T47D (cell line): ENCODE measurements around the gene ATRNL1.
"Not testable (repeated sequence)": the region's sequence is repeated elsewhere in the genome, so short reads cannot be mapped to it uniquely, and the experiment has no call there.

ENCODE experiments used
- DNase-seq, 2 experiments: peaks; one replicate each; pipeline versions ENCODE4 v3.0.0 to v3.0.0-alpha.2; 2011 to 2012; ENCODE audit warnings: low read depth in 1 of 2, low spot score in 1 of 2
- JUND ChIP-seq: IDR thresholded peaks from 2 replicates; pipeline ENCODE4 v1.6.1; 2012; ENCODE audit warnings: low read depth
- in situ Hi-C: cut with HindIII; loops from 2 replicates; pipeline ENCODE4 v1.10.0; 2016; ENCODE audit warnings: low sequenced_read_pairs, low pct_unique_long_range_greater_than_20kb

Gene ATRNL1

DNA sequence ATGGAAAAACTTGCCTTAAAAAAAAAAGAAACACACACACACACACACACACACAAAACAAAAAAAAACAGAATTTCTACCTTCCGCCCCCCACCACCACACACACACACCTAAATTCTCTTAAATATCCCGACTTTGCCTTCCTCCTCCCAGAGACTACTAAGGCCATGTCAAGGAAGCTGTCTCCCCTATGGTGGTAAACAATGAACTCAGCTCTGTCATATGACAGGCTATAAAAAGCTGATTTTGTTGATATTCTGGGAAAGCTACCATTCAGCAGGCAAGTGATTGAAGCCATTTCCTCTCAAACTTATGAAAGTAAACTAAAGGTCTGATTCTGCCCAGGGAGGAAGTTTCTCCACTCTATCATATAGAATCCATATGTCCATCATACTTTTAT, 708.8 kb downstream of the ATRNL1 start:
- in situ Hi-C loops = no loop called here
- DNase-seq = no peak
- no peak for TF ChIP-seq JUND

DNA sequence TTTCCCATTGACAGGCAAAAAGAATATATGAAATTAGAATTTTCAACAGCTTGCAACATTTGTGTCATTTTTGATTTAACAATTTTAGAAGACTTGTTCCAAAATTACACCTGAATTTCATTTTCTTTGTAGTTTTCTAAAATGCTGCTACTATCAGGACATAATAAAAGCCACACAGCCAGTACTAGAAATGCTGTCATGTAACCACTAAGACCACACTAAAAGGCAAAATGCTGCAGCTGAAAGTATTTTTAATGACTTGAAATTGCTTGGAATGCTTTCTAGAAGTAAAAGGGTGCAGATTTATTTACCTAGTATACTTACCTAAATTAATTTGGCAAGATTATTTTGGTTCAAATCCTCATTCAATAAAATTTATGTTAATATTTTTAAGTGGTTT, 709.7 kb downstream of the ATRNL1 start:
- no peak for TF ChIP-seq JUND
- DNase-seq = no peak
- in situ Hi-C loops = no loop called here

DNA sequence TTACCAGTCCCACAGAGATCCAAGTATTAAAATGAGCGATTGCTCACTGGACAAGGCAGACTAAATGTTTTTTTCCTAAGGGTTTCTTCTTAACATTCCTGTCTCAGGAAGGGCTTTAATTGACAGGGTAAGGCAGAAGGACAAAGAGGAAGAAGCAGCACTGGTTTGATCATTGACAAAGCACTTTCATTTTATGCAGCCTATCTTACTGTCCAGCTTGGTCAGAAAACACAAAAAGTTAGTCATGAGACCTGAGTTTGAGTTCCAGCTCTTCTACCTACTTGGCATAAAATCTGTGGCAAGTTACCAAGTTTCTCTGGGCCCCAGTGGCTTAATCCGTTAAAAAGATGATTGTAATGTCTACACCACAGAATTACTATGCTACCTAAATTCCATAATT, 721.4 kb downstream of the ATRNL1 start:
- no peak for TF ChIP-seq JUND
- in situ Hi-C loops = no loop called here
- DNase-seq = no peak

DNA sequence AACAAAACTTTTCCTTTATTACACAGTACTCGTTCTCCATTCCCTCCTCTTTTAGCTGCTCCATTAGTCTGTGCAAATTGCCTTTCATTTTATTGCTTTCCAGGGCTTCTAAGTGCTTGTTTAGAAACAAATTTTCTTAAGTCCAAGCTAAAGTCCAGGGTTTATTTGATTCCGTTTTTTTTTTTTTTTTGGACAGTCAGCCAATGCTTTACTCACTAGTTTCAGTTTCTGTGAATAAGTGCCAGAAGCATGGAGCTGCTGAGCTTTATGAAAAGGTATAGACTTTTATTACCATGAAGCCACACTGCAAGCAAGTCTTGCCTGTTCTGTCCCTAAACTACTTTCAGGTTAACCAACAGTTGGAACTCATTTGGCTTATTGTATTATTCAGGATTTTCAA, 724.8 kb downstream of the ATRNL1 start:
- DNase-seq = no peak
- in situ Hi-C loops = no loop called here
- TF ChIP-seq JUND = no peak

DNA sequence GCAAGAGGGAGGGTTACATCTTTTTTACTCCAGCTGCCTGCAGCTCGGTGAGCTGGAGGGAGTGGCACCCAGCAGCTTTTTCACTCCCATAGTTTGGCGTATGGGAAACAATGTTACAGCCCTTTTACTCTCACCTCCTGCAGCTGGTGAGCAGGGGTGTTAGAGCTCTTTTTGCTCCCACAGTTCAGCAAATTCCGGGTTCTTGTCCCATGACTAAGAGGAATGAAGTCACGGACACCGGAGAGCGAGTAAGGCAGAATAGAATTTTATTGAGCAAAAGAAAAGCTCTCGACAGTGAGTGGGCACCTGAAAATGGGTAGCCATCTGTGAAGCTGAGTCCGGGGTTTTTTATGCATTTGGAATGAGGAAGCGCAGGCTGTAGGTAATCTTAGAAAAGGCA, 733.2 kb downstream of the ATRNL1 start:
- DNase-seq = no peak
- in situ Hi-C loops = no loop called here
- no peak for TF ChIP-seq JUND

DNA sequence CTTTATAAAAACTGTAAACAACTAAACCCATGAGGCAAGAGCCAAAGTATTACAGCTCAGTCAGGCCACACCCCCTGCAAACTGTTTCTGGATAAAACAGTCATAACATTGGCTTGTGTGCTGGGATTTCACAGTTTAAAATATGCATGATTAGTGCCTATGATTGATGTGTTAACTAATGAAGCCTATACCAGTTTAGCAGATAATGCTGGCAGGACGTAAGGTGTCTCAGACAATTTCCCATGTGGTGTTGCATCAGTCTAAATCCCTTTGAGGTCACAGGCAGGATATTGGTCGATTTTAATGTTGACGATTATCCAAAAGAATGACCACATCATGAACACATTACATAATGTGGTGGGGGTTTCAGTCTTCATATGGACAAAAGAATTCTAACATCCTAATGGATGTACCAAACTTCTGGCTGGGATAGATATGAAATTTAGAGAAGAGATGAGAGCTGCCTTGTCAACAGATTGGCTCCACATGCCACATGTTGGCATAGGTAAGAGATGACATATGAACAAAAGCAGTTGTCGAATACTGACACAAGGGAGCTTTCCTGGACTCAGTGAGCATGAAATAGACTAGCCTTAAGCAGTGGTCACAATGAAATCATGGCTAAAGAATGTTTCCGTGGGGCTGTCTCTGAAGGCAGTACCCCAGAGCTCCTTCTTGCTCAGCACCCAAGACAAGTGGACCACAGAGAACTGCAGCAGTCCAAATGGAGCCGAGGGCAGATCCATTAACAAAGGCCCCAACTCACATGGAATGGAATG, 734.3 kb downstream of the ATRNL1 start:
- TF ChIP-seq JUND = no peak
- no peak for DNase-seq
- in situ Hi-C loops = no loop called here

DNA sequence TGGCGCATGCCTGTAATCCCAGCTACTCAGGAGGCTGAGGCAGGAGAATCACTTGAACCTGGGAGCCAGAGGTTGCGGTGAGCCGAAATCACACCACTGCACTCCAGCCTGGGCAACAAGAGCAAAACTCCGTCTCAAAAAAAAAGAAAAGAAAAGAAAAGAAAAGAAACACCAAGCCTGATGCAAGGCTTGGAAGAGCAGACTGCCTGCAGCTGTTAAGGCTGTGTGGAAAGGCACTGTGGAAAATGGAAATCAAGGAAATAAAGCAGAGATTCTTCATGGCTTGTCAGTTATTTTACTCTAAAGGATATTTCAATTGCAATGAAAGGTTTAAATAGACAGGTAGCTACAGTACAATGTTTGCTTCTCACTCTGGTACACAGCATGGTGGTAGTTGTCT, 735.0 kb downstream of the ATRNL1 start:
- DNase-seq, in situ Hi-C loops: not testable (repeated sequence)

DNA sequence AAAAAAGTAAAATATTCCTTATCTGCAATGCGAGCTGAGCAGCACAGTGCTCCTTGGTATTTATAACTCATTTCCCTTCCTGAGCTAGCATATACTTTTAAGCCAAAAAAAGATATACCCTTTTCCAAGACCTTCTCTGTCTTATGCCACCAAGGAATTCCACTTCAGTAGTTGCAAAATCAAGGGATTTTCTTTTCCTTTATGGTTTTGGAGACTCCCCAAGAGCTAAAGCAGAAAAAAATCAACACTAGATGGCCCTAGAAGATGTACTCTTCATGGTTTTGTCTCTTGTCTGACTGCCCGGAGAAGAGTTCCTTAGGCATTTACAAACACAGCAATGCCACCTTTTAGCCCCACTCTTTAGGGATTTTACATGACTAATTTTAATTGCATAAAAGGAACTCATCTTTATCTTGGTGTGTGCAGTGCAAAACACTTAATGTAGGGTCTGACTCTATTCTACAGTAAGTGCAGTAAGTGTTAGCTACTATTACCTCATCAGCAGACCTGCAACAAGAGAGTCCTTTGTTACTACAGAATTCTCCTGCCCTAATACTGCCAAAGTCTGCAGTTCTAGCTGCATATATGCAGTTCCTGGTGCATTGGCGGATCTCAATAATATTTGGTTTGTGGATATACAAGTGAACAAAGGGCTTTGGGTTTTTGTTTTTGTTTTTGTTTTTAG, 736.5 kb downstream of the ATRNL1 start:
- peak in 1 of 2 experiments; percentile 8 for DNase-seq
- TF ChIP-seq JUND = no peak
- in situ Hi-C loops = no loop called here

DNA sequence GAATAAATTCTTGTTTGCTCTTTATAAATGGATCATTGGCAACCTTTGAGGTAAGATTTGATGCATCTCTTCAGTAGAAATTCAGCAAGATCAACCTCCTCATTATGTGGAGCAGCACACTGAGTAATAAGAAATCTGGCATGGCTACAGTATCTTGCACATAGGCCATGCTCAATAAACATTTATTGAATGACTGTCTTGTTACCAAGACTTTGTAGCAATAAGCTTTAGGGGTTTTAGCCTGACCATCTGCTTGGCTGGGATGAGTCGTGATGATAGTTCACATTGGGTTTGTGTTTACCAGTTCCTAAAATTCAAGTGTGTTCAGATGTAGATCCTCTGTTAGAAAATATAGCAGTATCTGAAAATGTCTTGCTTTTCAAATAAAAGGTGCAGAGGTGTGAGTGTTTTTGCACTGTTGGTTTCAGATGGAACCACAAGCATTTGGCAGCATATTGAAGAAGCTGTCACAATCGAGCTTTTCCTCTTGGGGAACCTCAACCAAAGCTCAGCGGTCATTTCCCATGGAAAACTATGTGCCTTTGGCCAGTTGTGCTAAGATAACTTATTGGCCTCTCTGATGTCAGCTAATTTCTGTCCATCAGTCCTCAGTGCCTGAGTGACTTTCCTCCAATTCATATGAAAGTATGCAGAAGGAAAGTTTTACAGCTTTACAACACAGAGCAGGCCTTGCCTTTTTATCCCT, 737.3 kb downstream of the ATRNL1 start:
- no peak for TF ChIP-seq JUND
- no peak for DNase-seq
- in situ Hi-C loops = no loop called here

DNA sequence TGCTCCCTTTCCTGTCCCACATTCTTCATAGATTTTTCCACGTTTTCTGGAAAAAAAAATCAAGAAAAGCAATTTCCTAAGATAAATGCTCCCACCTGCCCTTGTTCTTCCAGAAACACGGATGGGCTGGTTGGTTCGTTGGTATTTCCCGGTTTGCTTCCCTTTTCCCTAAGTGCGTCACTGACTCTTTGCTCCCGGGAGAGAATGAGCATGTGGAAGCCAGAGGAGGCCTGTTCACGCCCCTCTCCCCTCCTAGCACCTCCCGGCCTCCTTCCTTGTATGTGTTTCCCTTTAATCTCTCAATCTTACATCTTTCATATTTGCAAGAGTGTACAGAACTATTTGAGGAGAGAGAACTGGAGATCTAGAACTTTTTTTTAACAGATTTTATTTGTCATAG, 737.9 kb downstream of the ATRNL1 start:
- in situ Hi-C loops = no loop called here

DNA sequence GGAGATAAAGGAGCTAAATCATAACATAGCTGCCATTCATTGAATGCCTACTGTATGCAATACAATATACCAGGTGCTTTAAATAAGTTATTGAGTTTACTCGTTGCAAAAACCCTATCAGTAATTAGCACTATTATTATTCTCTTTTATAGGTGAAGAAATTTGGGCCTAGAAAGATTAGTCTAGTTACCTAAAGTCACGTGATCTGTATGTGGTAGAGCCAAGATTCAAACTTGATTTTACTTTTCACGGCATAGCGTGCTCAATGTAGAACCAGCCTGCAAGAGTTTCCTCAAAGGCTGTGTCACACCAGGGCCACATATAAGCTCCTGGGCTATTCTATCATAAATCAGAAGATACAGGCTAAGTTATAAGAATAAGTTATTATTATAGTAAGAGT, 740.0 kb downstream of the ATRNL1 start:
- in situ Hi-C loops = no loop called here
- DNase-seq = no peak

More for the DNA sequence above, 737.9 kb downstream of the ATRNL1 start:
- TF ChIP-seq JUND = no peak
- no peak for DNase-seq

DNA sequence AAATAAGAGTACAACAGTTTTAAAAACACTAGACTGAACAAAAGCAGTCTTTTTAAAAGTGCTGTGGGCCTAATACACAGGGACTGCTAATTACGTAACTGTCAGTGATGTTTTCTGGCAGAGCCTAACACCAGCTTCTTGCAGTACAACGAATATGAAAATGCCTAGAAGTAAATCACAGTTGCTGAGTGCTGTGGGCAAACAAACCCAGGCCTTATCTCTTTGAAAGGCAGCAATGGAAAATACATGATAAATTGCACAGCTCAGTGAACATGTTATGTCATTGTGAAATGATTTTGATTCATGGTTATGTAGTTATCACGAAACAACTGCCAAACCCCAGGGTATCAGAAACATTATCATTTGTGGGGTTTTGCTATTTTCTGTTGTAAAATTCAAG, 751.4 kb downstream of the ATRNL1 start:
- TF ChIP-seq JUND = no peak
- in situ Hi-C loops = no loop called here
- no peak for DNase-seq

More for the DNA sequence above, 740.0 kb downstream of the ATRNL1 start:
- no peak for TF ChIP-seq JUND

DNA sequence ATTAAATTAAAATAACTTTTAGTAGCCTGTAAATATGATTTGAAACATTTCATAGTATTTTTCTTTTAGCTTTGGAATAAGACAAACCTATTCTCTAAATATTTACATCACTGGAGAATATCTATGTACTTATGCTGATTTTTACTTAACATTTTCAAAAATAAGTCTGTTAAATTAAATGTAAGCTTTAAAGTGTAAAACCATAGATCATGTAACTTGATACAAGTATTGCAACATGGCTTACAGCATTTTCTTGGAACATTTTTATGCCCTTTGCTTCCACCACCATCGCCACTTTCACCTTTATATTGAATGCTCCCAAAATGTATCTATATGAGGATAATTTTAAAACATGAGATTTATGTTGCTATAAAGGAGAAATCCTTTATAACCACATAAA, 752.8 kb downstream of the ATRNL1 start:
- in situ Hi-C loops = no loop called here
- no peak for DNase-seq
- TF ChIP-seq JUND = no peak
